IMR-90 (cell line): ENCODE measurements around the gene PKP3.

Source experiments
- MAZ ChIP-seq: IDR thresholded peaks from 2 replicates; pipeline ENCODE4 v1.6.1; 2012; ENCODE audit warnings: low read depth, mild to moderate bottlenecking, low read length, improper control_type of control experiment, moderate library complexity, borderline replicate concordance
- POLR2A ChIP-seq: IDR thresholded peaks from 2 replicates; pipeline ENCODE4 v1.6.1; 2012; ENCODE audit warnings: mild to moderate bottlenecking, low read depth, low read length
- RAD21 ChIP-seq: IDR thresholded peaks from 2 replicates; pipeline ENCODE4 v1.6.1; 2012; ENCODE audit warnings: low read length, improper control_type of control experiment
- SMC3 ChIP-seq: fragments of 150-350 bp; IDR thresholded peaks from 2 replicates; pipeline ENCODE4 v1.6.1; 2016; ENCODE audit warnings: low read depth, mild to moderate bottlenecking, antibody characterized with exemption, low read length, moderate library complexity
- TF ChIP-seq, protein P1 (sequence below): conservative IDR thresholded peaks from 2 replicates; pipeline ENCODE4 v1.5.1; 2012; ENCODE audit warnings: mild to moderate bottlenecking, low read depth, low read length, improper control_type of control experiment

DNA sequence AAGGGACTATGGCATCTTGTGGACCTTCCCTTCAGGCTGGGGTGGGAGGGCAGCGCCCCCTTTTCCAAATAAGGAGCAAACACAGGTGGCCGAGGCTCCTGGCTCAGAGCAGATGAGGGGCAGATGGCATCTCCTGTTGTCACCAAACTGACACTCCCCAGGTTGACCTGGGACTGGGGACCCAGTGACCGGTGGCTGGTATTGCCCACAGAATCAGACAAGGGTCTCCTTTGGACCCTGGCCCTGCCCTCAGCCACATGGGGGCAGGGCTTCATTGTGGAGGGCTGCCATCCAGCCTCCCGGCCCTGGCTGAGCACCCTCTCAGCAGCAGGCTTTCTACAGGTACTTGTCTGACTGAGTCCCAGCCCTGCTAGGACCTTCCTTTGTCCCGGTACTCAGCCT, 21.6 kb downstream of the PKP3 start:
- TF ChIP-seq, protein P1, sequence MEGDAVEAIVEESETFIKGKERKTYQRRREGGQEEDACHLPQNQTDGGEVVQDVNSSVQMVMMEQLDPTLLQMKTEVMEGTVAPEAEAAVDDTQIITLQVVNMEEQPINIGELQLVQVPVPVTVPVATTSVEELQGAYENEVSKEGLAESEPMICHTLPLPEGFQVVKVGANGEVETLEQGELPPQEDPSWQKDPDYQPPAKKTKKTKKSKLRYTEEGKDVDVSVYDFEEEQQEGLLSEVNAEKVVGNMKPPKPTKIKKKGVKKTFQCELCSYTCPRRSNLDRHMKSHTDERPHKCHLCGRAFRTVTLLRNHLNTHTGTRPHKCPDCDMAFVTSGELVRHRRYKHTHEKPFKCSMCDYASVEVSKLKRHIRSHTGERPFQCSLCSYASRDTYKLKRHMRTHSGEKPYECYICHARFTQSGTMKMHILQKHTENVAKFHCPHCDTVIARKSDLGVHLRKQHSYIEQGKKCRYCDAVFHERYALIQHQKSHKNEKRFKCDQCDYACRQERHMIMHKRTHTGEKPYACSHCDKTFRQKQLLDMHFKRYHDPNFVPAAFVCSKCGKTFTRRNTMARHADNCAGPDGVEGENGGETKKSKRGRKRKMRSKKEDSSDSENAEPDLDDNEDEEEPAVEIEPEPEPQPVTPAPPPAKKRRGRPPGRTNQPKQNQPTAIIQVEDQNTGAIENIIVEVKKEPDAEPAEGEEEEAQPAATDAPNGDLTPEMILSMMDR: no peak
- TF ChIP-seq POLR2A: no peak
- TF ChIP-seq SMC3: no peak
- TF ChIP-seq MAZ: no peak
- TF ChIP-seq RAD21: no peak
